Measurements from ENCODE around the gene RNF220. TPM values are rescaled to one million over a fixed set of nuclear protein-coding genes. Genes with fewer than 3 reads are reported as not detected.

RNF220 gene
- total and polyA plus RNA-seq, 9 of the 15 experiments (the other 6 are each of a cell fraction or from before 2014, with no cell fraction given) = 5.1 to 117 (median 66.9) TPM

DNA sequence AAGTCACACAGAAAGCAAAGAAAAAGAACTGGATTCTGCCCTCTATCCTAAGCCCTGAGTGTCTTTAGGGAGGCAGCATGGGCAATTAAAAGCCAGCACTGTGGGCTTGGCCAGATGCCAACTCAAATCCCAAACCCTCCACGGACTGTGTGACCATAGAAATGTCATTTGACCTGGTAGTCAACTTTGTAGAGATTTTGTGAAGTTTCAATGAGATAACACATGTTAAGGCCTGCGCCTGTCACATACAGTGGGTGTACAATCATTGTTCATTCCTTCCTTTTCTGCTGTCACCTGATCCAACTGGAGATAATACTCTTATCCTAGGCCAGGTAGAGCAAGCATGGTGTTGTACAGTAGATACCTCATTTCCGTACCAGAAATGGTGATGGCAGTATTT, 215.0 kb downstream of the RNF220 start:
- intact Hi-C loops (cut with micrococcal nuclease) = no loop called here
- Histone ChIP-seq H3K27ac (ENCODE audit: extremely low read depth, low read depth, low read length) (no peak overlapping the region), H3K9me1 (ENCODE audit: control insufficient read depth, insufficient read depth, low read length) (no peaks in the 10 kb centered on the region), H4K20me1 (replicated peaks; ENCODE audit: control insufficient read depth, insufficient read depth, low read length) (peaks cover 3% of the 10 kb centered on the region; the same call in 1 of the 2 replicates), H3K9me3 (replicated peaks; ENCODE audit: control insufficient read depth, insufficient read depth, low read depth, low read length) (no peaks in the 10 kb centered on the region), H3K79me2 (ENCODE audit: control insufficient read depth, insufficient read depth, low read length) (no peaks in the 10 kb centered on the region), H3K27me3 (ENCODE audit: control insufficient read depth in 2 of 2, insufficient read depth in 2 of 2, low read length in 2 of 2) (no peaks in the 10 kb centered on the region), H3K4me1 (replicated peaks in 1 of 2; ENCODE audit: control insufficient read depth in 2 of 2, insufficient read depth in 2 of 2, low read length in 2 of 2) (peaks cover 21 to 30% of the 10 kb centered on the region in 2 experiments), H3K36me3 (ENCODE audit: control insufficient read depth, insufficient read depth, low read length) (no peaks in the 10 kb centered on the region), H3K4me2 (ENCODE audit: insufficient read depth, low read length) (no peak overlapping the region), H3K9ac (ENCODE audit: insufficient read depth in 1 of 2, low read depth in 2 of 2, low read length in 2 of 2) (peak overlapping the region in 1 of 2 experiments; percentile 21; a peak in 1 of 4 replicates), H3K4me3 (no peak overlapping the region), H2AFZ (ENCODE audit: low read depth, low read length) (no peak overlapping the region)
- DNase-seq (ENCODE audit: extremely low read depth in 1 of 4, low spot score in 3 of 4) (no peak), ATAC-seq (no peak), FAIRE-seq (peak; percentile 52)
- ChIA-PET CTCF (ENCODE audit: low intra/inter-chr PET ratio) (no interaction called here), POLR2A (interaction anchor here (0.7 to 12.0 kb wide), 3 partner anchors 12 to 32 kb away, joined by 3 to 122 read pairs (median 4); no protein-coding TSS in a partner anchor)
- 10% methylated on average over 3 of the region's 3 CpGs for WGBS (ENCODE audit: insufficient coverage, low coverage, missing lambda C conversion rate)
- in situ Hi-C loops (cut with MboI) = no loop called here
- BruUV-seq (replicated peaks) = no TSS peak
- no peak for TF ChIP-seq NCOA4 (IDR thresholded peaks at IDR 0.05; ENCODE audit: partially characterized antibody)
- TF ChIP-seq ZNF449 (CRISPR knock-in tag; IDR thresholded peaks at IDR 0.05) = no peak
- no peak for TF ChIP-seq MEF2D (tag; conservative IDR thresholded peaks at IDR 0.05; ENCODE audit: low read depth)
- TF ChIP-seq XRCC5 (IDR thresholded peaks at IDR 0.05; ENCODE audit: low read depth, low read length) = no peak
- TF ChIP-seq PHTF2 (CRISPR knock-in tag; IDR thresholded peaks at IDR 0.05) = no peak
- no peak for TF ChIP-seq NFE2 (IDR thresholded peaks at IDR 0.05; ENCODE audit: low read depth)
- TF ChIP-seq CBX2 (IDR thresholded peaks at IDR 0.05; ENCODE audit: insufficient read depth, low read length, poor library complexity, severe bottlenecking) = no peak
- TF ChIP-seq MTF1 (CRISPR knock-in tag; IDR thresholded peaks at IDR 0.05; ENCODE audit: borderline replicate concordance) = no peak
- TF ChIP-seq KDM1A (IDR thresholded peaks at IDR 0.05) = peak; percentile 76 to 84; a peak in 3 of 4 replicates
- TF ChIP-seq PKNOX1 (IDR thresholded peaks at IDR 0.05) = peak; percentile 25; the same call in 1 of the 2 replicates
- no peak for TF ChIP-seq KDM2B (CRISPR knock-in tag; IDR thresholded peaks at IDR 0.05)
- TF ChIP-seq SRF (CRISPR knock-in tag; IDR thresholded peaks at IDR 0.05) = no peak
- TF ChIP-seq, protein P1, sequence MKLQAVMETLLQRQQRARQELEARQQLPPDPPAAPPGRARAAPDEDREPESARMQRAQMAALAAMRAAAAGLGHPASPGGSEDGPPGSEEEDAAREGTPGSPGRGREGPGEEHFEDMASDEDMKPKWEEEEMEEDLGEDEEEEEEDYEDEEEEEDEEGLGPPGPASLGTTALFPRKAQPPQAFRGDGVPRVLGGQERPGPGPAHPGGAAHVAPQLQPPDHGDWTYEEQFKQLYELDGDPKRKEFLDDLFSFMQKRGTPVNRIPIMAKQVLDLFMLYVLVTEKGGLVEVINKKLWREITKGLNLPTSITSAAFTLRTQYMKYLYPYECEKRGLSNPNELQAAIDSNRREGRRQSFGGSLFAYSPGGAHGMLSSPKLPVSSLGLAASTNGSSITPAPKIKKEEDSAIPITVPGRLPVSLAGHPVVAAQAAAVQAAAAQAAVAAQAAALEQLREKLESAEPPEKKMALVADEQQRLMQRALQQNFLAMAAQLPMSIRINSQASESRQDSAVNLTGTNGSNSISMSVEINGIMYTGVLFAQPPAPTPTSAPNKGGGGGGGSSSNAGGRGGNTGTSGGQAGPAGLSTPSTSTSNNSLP (IDR thresholded peaks at IDR 0.05; ENCODE audit: borderline replicate concordance, low read depth, low read length) = no peak
- TF ChIP-seq ARID1B (IDR thresholded peaks at IDR 0.05) = peak; percentile 18; the same call in 1 of the 2 replicates
- peak; percentile 69 for TF ChIP-seq CBFA2T3 (IDR thresholded peaks at IDR 0.05)
- no peak for TF ChIP-seq SFPQ (IDR thresholded peaks at IDR 0.05; ENCODE audit: low read depth, low read length)
- peak; percentile 65; the same call in 1 of the 2 replicates for TF ChIP-seq NFIX (CRISPR knock-in tag; IDR thresholded peaks at IDR 0.05; ENCODE audit: low read depth)
- no peak for TF ChIP-seq SP1 (CRISPR knock-in tag; IDR thresholded peaks at IDR 0.05)

Data from K562 (cell line).